ENCODE data around the gene BRICD5.

DNA sequence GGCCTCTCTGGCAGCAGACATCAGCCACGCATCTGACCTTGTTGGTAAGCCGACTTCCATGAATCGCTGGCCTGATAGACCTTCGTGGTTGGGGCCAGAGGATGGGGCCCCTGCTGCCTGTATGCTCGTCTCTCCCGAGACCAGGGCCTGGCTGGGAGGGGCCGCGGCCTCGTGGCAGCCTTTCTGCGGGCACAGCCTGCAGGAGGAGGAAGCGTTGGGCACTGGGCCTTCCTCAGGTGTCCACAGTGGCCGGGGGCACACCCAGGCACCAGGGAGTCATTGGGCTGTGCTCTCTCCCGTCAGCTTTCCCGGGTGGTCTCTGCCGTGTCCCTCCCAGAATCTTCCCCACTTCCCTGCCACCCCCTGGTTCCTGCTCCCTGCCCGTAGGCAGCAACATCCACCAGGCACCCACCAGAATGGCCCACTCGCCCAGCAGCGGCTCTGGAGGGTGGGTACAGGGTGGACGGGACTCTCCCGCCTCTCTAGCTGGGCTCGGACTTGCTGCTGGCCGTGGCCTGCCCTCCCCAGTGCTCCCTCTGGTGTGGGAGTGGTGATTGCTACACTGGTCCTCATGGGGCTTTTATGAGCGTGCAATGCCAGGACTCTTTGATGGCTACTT is 19.1 kb upstream of the BRICD5 start:
- TF ChIP-seq, protein P1, sequence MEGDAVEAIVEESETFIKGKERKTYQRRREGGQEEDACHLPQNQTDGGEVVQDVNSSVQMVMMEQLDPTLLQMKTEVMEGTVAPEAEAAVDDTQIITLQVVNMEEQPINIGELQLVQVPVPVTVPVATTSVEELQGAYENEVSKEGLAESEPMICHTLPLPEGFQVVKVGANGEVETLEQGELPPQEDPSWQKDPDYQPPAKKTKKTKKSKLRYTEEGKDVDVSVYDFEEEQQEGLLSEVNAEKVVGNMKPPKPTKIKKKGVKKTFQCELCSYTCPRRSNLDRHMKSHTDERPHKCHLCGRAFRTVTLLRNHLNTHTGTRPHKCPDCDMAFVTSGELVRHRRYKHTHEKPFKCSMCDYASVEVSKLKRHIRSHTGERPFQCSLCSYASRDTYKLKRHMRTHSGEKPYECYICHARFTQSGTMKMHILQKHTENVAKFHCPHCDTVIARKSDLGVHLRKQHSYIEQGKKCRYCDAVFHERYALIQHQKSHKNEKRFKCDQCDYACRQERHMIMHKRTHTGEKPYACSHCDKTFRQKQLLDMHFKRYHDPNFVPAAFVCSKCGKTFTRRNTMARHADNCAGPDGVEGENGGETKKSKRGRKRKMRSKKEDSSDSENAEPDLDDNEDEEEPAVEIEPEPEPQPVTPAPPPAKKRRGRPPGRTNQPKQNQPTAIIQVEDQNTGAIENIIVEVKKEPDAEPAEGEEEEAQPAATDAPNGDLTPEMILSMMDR (IDR thresholded peaks at IDR 0.05) = no peak
- TF ChIP-seq ZFX (IDR thresholded peaks at IDR 0.05; ENCODE audit: borderline replicate concordance) = no peak
